MM.1S (cell line): ENCODE data around the gene OSGEP.

ENCODE experiments used
- DNase-seq: peaks from one replicate; pipeline ENCODE4 v3.0.0-alpha.2; 2015
- H2AFZ ChIP-seq: fragments of 300-600 bp; sonication (generic); 2 replicates; pipeline ENCODE4 v1.6.0; 2016; ENCODE audit warnings: antibody characterized with exemption, low read length
- H3F3A ChIP-seq: fragments of 300-600 bp; sonication (generic); 2 replicates; pipeline ENCODE4 v1.6.1; 2016; ENCODE audit warnings: mild to moderate bottlenecking, antibody characterized with exemption, low read length, moderate library complexity, mixed read lengths; ENCODE audit not compliant: insufficient read depth
- H3K27ac ChIP-seq: fragments of 300-600 bp; sonication (generic); 2 replicates; pipeline ENCODE4 v1.5.1; 2016; ENCODE audit warnings: mild to moderate bottlenecking, low read length
- H3K27me3 ChIP-seq: fragments of 300-600 bp; sonication (generic); replicated peaks from 2 replicates; pipeline ENCODE4 v1.6.0; 2016; ENCODE audit warnings: low read length; ENCODE audit not compliant: insufficient read depth
- H3K36me3 ChIP-seq: fragments of 300-600 bp; sonication (generic); replicated peaks from 2 replicates; pipeline ENCODE4 v1.6.1; 2016; ENCODE audit warnings: mild to moderate bottlenecking, low read length, mixed read lengths; ENCODE audit not compliant: insufficient read depth
- H3K4me1 ChIP-seq: fragments of 300-600 bp; sonication (generic); 2 replicates; pipeline ENCODE4 v1.6.1; 2016; ENCODE audit warnings: low read length, mixed read lengths
- H3K4me2 ChIP-seq: fragments of 300-600 bp; sonication (generic); 2 replicates; pipeline ENCODE4 v1.6.0; 2016; ENCODE audit warnings: low read depth, low read length
- H3K4me3 ChIP-seq: fragments of 300-600 bp; sonication (generic); 2 replicates; pipeline ENCODE4 v1.5.1; 2016; ENCODE audit warnings: low read length, mixed read lengths
- H3K79me2 ChIP-seq: fragments of 300-600 bp; sonication (generic); 2 replicates; pipeline ENCODE4 v1.6.1; 2016; ENCODE audit warnings: mixed run types, low read length, mixed read lengths
- H3K9ac ChIP-seq: fragments of 300-600 bp; sonication (generic); 2 replicates; pipeline ENCODE4 v1.6.1; 2016; ENCODE audit warnings: low read length, mixed read lengths
- H3K9me2 ChIP-seq: fragments of 300-600 bp; sonication (generic); replicated peaks from 2 replicates; pipeline ENCODE4 v1.6.1; 2016; ENCODE audit warnings: mild to moderate bottlenecking, low read length, mixed read lengths; ENCODE audit not compliant: insufficient read depth
- H3K9me3 ChIP-seq: fragments of 300-600 bp; sonication (generic); replicated peaks from 2 replicates; pipeline ENCODE4 v1.6.1; 2016; ENCODE audit warnings: mild to moderate bottlenecking, low read length, mixed read lengths; ENCODE audit not compliant: insufficient read depth
- H4K20me1 ChIP-seq: fragments of 300-600 bp; sonication (generic); 2 replicates; pipeline ENCODE4 v1.6.1; 2016; ENCODE audit warnings: mild to moderate bottlenecking, low read length, moderate library complexity, mixed read lengths; ENCODE audit not compliant: insufficient read depth
- EZH2 ChIP-seq: fragments of 300-600 bp; sonication (generic); optimal IDR thresholded peaks from 2 replicates; pipeline ENCODE3; 2017; ENCODE audit warnings: low read depth, mild to moderate bottlenecking, antibody characterized with exemption, low read length, mixed read lengths
- EZH2phosphoT487 ChIP-seq: fragments of 300-600 bp; sonication (generic); IDR thresholded peaks from 2 replicates; pipeline ENCODE4 v1.6.1; 2018; ENCODE audit warnings: antibody characterized with exemption, low read length
- TF ChIP-seq, protein P1 (sequence below): fragments of 300-600 bp; sonication (generic); IDR thresholded peaks from 2 replicates; pipeline ENCODE4 v1.5.1; 2016; ENCODE audit warnings: antibody characterized with exemption, low read length, mixed read lengths

OSGEP gene

GRCh38 chr14:20422886-20423285 lies 31.7 kb downstream of the OSGEP start:
- H3K9me3 ChIP-seq = no peaks in the 10 kb centered on the region
- H3K9ac ChIP-seq = no peak overlapping the region
- TF ChIP-seq EZH2 = no peak
- TF ChIP-seq EZH2phosphoT487 = no peak
- TF ChIP-seq, protein P1, sequence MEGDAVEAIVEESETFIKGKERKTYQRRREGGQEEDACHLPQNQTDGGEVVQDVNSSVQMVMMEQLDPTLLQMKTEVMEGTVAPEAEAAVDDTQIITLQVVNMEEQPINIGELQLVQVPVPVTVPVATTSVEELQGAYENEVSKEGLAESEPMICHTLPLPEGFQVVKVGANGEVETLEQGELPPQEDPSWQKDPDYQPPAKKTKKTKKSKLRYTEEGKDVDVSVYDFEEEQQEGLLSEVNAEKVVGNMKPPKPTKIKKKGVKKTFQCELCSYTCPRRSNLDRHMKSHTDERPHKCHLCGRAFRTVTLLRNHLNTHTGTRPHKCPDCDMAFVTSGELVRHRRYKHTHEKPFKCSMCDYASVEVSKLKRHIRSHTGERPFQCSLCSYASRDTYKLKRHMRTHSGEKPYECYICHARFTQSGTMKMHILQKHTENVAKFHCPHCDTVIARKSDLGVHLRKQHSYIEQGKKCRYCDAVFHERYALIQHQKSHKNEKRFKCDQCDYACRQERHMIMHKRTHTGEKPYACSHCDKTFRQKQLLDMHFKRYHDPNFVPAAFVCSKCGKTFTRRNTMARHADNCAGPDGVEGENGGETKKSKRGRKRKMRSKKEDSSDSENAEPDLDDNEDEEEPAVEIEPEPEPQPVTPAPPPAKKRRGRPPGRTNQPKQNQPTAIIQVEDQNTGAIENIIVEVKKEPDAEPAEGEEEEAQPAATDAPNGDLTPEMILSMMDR = no peak
- no peak overlapping the region for H3K27ac ChIP-seq
- no peaks in the 10 kb centered on the region for H4K20me1 ChIP-seq
- H3K36me3 ChIP-seq = no peaks in the 10 kb centered on the region
- no peaks in the 10 kb centered on the region for H3K27me3 ChIP-seq
- no peaks in the 10 kb centered on the region for H3K79me2 ChIP-seq
- H3K4me1 ChIP-seq = peaks cover 6% of the 10 kb centered on the region
- H3K9me2 ChIP-seq = no peaks in the 10 kb centered on the region
- DNase-seq = no peak
- H3F3A ChIP-seq = no peaks in the 10 kb centered on the region
- H3K4me3 ChIP-seq = no peak overlapping the region
- no peak overlapping the region for H2AFZ ChIP-seq
- no peak overlapping the region for H3K4me2 ChIP-seq

GRCh38 chr14:20421267-20421666 lies 33.3 kb downstream of the OSGEP start:
- no peaks in the 10 kb centered on the region for H3K79me2 ChIP-seq
- no peak overlapping the region for H3K27ac ChIP-seq
- no peak overlapping the region for H2AFZ ChIP-seq
- H3K4me3 ChIP-seq = no peak overlapping the region
- no peak overlapping the region for H3K4me2 ChIP-seq
- H3K9ac ChIP-seq = no peak overlapping the region
- no peaks in the 10 kb centered on the region; the same call in 1 of the 2 replicates for H3K4me1 ChIP-seq
- TF ChIP-seq EZH2 (no peak), EZH2phosphoT487 (no peak)
- H3F3A ChIP-seq = no peaks in the 10 kb centered on the region
- H4K20me1 ChIP-seq = no peaks in the 10 kb centered on the region
- no peaks in the 10 kb centered on the region for H3K36me3 ChIP-seq
- H3K27me3 ChIP-seq = no peaks in the 10 kb centered on the region
- H3K9me2 ChIP-seq = no peaks in the 10 kb centered on the region
- H3K9me3 ChIP-seq = no peaks in the 10 kb centered on the region
- DNase-seq = no peak

DNA sequence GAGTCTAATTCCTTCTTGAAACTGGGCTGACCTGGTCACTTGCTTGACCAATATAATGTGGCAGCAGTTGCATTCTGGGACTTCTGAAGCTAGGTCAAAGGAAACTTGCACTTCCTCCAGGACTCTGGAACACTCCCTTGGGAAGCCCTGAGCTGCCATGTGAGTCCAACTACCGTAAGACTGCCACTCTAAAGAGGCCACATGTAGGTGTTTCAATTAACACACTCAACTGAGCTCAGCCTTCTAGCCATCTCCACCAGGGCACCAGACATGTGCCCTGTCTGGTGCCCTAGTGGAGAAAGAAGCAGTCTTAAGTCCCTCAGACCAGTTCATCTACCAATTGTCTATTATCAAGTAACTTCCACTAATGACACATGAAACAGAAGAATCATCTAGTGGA lies 35.2 kb downstream of the OSGEP start:
- no peak overlapping the region for H3K27ac ChIP-seq
- no peaks in the 10 kb centered on the region for H3K27me3 ChIP-seq
- no peaks in the 10 kb centered on the region for H3F3A ChIP-seq
- H2AFZ ChIP-seq = no peak overlapping the region
- H3K9me2 ChIP-seq = no peaks in the 10 kb centered on the region
- H3K4me1 ChIP-seq = no peaks in the 10 kb centered on the region; the same call in 1 of the 2 replicates
- H3K4me3 ChIP-seq = no peak overlapping the region
- no peak overlapping the region for H3K9ac ChIP-seq
- no peak overlapping the region for H3K4me2 ChIP-seq
- TF ChIP-seq EZH2 (no peak), EZH2phosphoT487 (no peak)
- TF ChIP-seq, protein P1 = no peak
- no peaks in the 10 kb centered on the region for H3K9me3 ChIP-seq
- no peaks in the 10 kb centered on the region for H3K36me3 ChIP-seq
- H4K20me1 ChIP-seq = no peaks in the 10 kb centered on the region
- no peak for DNase-seq
- no peaks in the 10 kb centered on the region for H3K79me2 ChIP-seq

GRCh38 chr14:20418501-20418909 lies 36.1 kb downstream of the OSGEP start:
- Histone ChIP-seq H4K20me1 (no peaks in the 10 kb centered on the region), H3K9ac (no peak overlapping the region), H3K36me3 (no peaks in the 10 kb centered on the region), H3K4me3 (no peak overlapping the region), H3K9me2 (no peaks in the 10 kb centered on the region), H3K4me1 (no peaks in the 10 kb centered on the region; the same call in 1 of the 2 replicates), H3K9me3 (no peaks in the 10 kb centered on the region), H3K27me3 (no peaks in the 10 kb centered on the region), H3K4me2 (no peak overlapping the region), H3K79me2 (no peaks in the 10 kb centered on the region), H3F3A (no peaks in the 10 kb centered on the region; the same call in 1 of the 2 replicates), H2AFZ (no peak overlapping the region), H3K27ac (no peak overlapping the region)
- no peak for TF ChIP-seq EZH2
- no peak for TF ChIP-seq EZH2phosphoT487
- TF ChIP-seq, protein P1 = no peak
- no peak for DNase-seq
